H1 (cell line): ENCODE measurements around the gene STARD7. TPM values are rescaled to one million over a fixed set of nuclear protein-coding genes. Genes with fewer than 3 reads are reported as not detected.

Experiments used
- ASH2L ChIP-seq: fragments of 200-600, 300-600 bp; sonication (generic); IDR thresholded peaks from one replicate; pipeline ENCODE4 v1.7.1; 2017; ENCODE audit warnings: low read length
- ATF3 ChIP-seq: IDR thresholded peaks from 2 replicates; pipeline ENCODE4 v1.6.1; 2011; ENCODE audit warnings: low read depth, mild to moderate bottlenecking, low read length; ENCODE audit not compliant: insufficient read depth
- BCL11A ChIP-seq, 2 experiments: IDR thresholded peaks; one replicate each; pipeline ENCODE4 v1.6.1; 2011; ENCODE audit warnings: low read depth in 2 of 2, low read length in 2 of 2, mild to moderate bottlenecking in 2 of 2
- CHD7 ChIP-seq: fragments of 300-600 bp; sonication (generic); IDR thresholded peaks from 2 replicates; pipeline ENCODE4 v1.7.1; 2012; ENCODE audit warnings: low read length, moderate library complexity, mild to moderate bottlenecking, inconsistent platforms; ENCODE audit not compliant: insufficient replicate concordance
- JUND ChIP-seq: IDR thresholded peaks from 2 replicates; pipeline ENCODE4 v1.6.1; 2011; ENCODE audit warnings: mild to moderate bottlenecking, improper control_type of control experiment, low read length
- MAFK ChIP-seq: IDR thresholded peaks from 2 replicates; pipeline ENCODE4 v1.6.1; 2012; ENCODE audit warnings: low read depth, mild to moderate bottlenecking, improper control_type of control experiment, low read length
- NRF1 ChIP-seq: IDR thresholded peaks from 2 replicates; pipeline ENCODE4 v1.6.1; 2011; ENCODE audit warnings: mild to moderate bottlenecking, low read depth, low read length, improper control_type of control experiment
- SIRT6 ChIP-seq: IDR thresholded peaks from one replicate; pipeline ENCODE4 v1.7.1; 2012; ENCODE audit warnings: low read length, inconsistent platforms
- TAF7 ChIP-seq: optimal IDR thresholded peaks from 2 replicates; pipeline ENCODE3; 2011; ENCODE audit warnings: low read depth, mild to moderate bottlenecking, inconsistent platforms, low read length, moderate library complexity, borderline replicate concordance
- TBP ChIP-seq: IDR thresholded peaks from 2 replicates; pipeline ENCODE4 v1.6.1; 2011; ENCODE audit warnings: low read depth, low read length, improper control_type of control experiment
- polyA plus RNA-seq, 7 experiments: library from polyadenylated mRNA; depleted of rRNA in 3 of 7; stranded (reverse) in 5 of 7; unstranded in 2 of 7; fragments of >200 nt in 5 of 7; fragments of 200-250 nt in 2 of 7; gene quantifications; 1 replicate in 5 of 7; 2 replicates in 1 of 7; 4 replicates in 1 of 7; pipeline versions ENCODE4 v1.2.1 to v1.2.3, GENCODE V29; 2011 to 2013; ENCODE audit warnings: missing spikeins in 2 of 7, mixed read lengths in 2 of 7
- total RNA-seq: library from RNA; stranded (reverse); fragmentation: NEBNext Ultra II Directional; extraction: Animal tissue kit (Norgen Biotek cat#: 25700); gene quantifications from 2 replicates; pipeline ENCODE4 v1.2.1, GENCODE V29; 2021

The STARD7 gene
- total and polyA plus RNA-seq, 2 of the 8 experiments (the other 6 are each of a cell fraction or from before 2014, with no cell fraction given) = 89.1 to 200 TPM

GRCh38 chr2:96145036-96145847 is 63.4 kb downstream of the STARD7 start, which contains the start of gene DUSP2 (continued):
- TF ChIP-seq CHD7 (no peak), NRF1 (no peak), JUND (no peak), MAFK (no peak), ATF3 (no peak), TBP (peak; percentile 73; the same call in 1 of the 2 replicates), TAF7 (peak; percentile 53), BCL11A (IDR thresholded peaks at IDR 0.05; ENCODE audit: low read depth in 2 of 2, low read length in 2 of 2) (no peak), ASH2L (no peak), SIRT6 (no peak)
